HG03159 (cell line): ENCODE measurements around the gene KCNJ18.
"Not testable (repeated sequence)": the region's sequence is repeated elsewhere in the genome, so short reads cannot be mapped to it uniquely, and the experiment has no call there.

Source experiments
- ATAC-seq: cut with Tn5 transposase; IDR thresholded peaks from one replicate; pipeline ENCODE4 v1.9.1; 2021; ENCODE audit warnings: mild to moderate bottlenecking, moderate library complexity; ENCODE audit not compliant: unreplicated experiment

Gene KCNJ18

DNA sequence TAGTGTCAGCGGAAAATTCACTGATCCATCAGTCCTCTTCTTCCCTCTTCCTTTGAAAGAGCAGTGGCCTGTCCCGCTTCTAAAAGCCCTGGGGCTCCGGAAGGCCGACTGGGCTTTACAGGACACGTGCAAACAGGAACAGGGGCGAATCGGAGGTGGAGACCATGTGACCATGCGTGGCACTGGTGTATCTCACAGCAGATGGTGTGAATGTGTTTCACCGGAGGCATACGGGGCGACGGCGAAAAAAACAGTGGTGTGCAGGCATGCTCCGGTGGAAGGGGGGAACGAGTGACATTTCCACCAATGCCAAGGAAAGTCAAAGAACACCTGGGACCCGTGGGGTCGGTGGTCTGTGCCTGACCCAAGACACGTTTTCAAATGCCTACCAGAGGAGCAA lies 8.4 kb upstream of the KCNJ18 start:
- ATAC-seq, result not testable (repeated sequence)

DNA sequence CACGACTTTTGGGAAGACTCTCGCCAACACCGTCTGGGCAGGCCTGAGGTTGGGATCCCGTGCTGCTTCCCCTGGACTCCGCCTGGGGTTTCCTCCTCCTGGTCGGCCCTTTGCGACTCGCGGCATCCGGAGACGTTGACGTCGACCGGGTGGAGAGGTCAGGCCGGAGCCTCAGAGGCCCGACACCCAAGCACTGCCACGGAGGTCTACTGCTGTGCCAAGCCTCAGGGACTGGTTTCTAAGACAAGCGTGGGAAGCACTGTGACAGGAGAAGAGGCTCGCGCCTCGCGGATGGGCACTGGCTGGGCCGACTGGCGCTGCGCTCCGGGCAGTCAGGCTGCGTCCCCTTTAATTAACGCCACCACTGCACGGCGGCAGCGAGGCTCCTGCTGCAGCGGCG lies 7.9 kb upstream of the KCNJ18 start:
- not testable (repeated sequence) for ATAC-seq

DNA sequence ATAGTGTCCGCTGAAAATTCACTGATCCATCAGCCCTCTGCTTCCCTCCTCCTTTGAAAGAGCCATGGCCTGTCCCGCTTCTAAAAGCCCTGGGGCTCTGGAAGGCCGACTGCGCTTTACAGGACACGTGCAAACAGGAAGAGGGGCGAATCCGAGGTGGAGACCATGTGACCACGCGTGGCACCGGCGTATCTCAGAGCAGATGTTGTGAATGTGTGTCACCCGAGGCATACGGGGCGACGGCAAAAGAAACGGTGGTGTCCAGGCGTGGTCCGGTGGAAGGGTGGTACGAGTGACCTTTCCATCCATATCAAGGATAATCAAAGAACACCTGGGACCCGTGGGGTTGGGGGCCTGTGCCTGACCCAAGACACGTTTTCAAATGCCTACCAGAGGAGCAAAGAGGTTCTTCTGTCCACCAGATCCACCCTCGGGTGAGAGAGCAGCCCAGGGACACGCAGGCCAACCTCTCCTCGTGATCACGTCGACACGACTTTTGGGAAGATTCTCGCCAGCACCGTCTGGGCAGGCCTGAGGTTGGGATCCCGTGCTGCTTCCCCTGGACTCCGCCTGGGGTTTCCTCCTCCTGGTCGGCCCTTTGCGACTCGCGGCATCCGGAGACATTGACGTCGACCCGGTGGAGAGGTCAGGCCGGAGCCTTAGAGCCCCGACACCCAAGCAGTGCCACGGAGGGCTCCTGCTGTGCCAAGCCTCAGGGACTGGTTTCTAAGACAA lies 7.1 kb upstream of the KCNJ18 start:
- ATAC-seq, result not testable (repeated sequence)

DNA sequence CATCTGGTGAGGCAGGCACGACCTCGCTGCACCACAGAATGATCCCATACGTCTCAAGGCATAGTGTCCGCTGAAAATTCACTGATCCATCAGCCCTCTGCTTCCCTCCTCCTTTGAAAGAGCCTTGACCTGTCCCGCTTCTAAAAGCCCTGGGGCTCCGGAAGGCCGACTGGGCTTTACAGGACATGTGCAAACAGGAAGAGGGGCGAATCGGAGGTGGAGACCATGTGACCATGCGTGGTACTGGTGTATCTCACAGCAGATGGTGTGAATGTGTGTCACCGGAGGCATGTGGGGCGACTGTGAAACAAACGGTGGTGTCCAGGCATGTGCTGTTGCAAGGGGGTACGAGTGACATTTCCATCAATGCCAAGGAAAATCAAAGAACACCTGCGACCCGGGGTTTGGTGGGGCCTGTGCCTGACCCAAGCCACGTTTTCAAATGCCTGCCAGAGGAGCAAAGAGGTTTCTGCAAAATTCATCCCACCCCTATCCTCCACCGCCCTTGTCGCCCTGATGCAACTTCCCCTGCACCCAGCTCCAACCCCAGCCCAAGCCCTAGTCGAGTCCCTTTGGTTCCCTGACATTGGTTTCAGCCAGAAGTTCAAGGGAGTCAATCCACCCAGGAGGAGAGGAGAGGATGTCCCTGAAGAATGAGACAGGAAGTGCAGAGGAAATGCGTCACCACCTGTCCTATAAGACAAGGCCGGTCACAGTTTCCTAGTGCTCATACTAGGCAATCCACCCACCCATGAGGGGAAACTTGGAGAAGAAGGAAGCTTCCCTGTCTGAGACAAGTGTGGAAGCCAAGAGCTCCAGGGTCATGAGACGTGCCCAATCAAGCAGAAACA lies 5.9 kb upstream of the KCNJ18 start:
- ATAC-seq, result no peak

DNA sequence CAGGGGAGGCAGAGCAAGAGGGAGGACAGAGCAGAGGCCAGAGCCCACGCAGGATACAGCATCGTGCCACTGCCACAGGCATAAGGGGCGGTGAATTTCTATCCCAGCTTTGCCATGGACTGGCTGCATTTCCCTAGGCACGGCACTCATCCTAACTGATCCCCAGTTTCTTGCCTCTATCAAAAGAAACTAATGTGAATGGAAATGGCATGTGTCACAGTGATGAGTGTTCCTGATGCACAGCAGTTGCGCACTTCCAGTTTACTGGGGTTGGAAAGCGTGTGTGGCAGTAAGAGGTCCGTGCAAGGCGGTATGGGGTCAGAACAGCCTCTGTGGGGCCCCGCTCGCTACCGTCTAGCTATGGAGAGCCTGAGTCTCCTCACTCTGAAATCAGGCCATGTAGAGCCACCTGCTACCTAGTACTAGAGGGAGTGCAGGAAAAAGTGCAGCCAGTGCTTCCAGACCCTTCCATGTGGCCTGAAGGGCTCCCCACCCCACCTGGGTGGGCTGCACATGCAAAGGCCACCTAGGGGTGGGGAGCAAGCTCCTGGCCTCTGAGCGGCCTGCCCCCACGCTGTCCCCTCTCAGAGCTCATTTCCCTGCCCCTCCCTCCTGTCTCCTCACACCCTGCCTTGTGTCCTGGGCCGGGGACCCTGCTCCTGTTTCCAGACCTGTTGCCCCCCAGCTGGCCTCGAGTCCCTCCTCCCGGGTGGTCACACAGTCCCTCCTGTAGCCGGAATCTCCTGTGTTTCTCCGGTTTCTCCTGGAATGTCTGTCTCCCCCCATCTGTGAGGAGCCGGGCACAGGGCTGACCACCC lies 5.0 kb upstream of the KCNJ18 start:
- no peak for ATAC-seq

DNA sequence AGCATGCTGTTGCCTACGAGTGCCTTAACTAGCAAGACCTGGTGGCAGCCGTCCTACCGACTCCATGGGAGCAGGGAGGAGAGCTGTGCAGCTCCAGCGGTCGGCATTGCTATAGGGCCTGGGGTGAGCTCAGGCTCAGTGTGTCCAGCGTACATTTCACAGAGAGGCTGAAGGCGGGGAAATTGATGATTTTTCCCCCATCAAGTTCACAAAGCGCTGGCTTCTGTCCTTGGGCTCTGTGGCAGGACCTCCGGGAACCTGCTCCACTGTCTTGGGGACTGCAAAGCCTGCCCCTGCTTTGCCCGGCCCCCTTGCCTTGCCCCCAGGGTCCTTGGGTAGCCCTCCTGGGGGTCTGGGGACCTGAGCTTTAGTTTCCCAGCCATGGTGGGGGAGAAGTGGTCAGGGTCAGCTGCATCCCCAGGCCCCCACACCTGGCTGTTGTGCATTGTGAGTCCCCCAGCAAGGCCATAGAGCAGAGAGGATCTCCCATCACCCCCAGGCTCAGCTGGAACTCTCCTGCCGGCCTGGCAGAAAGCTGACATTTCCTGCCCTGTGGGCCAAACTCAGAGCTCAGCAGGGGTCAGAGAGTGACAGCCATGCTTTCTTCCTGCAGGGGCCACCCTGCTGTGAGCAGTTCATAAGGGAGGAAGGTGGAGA lies 3.9 kb upstream of the KCNJ18 start:
- ATAC-seq, result no peak

DNA sequence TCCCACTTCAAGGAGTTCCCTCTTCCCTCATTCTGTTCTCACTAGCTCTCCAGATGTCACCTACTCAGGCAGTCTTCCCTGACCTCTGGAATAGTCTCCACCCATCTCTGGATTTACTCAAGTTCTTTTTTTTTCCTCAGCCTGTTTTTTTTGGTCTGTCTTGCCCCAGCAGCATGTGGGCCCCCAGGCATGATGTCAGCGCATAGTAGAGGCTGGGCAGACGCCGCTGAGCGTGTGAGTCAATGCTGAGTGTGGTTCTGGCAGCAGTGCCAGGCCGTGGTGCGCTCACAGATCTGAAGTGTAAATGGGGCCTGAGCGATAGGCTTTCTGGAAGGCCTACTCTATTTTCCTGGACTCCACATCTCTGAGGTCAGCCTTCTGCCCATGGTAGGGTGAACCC lies 2.7 kb upstream of the KCNJ18 start:
- no peak for ATAC-seq

DNA sequence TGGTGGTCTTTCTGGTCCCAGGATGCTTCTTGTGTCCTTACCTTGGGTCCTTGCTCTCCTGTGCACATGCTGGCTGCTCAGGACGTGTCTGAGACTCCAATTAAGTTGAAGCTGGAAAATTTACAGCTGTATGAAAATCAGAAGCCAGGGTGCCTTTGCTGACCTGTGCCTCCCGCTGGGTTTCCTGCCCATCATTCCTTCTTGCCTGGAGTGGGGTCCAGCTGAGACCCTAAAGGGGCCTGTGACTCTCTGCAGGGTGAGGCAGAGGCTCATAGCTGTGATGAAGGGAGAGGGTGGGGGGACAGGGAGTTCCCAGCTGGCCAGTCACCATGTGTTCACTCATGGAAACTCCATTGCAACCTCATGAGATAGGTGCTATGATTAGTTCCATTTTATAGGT lies 1.5 kb upstream of the KCNJ18 start:
- not testable (repeated sequence) for ATAC-seq

DNA sequence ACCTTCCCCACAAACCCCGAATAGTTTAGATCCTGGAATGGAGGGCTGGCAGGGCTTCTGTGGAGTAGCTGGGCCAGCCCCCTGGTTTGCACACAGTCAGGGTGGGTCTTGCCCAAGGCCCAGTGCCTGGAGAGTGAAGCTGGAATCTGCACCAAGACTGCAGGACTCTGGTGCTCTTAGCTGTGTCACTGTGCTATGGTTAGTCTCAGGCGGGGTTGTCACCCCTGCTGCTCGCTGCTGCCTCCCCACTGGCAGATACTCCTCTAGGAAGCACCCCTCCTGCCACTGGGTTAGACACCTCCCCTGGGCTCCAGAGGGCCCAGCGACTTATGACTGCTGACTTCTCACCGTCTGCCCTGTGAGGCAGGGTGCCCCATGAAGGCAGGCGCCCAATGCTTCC lies 842 bp upstream of the KCNJ18 start:
- ATAC-seq, result not testable (repeated sequence)

DNA sequence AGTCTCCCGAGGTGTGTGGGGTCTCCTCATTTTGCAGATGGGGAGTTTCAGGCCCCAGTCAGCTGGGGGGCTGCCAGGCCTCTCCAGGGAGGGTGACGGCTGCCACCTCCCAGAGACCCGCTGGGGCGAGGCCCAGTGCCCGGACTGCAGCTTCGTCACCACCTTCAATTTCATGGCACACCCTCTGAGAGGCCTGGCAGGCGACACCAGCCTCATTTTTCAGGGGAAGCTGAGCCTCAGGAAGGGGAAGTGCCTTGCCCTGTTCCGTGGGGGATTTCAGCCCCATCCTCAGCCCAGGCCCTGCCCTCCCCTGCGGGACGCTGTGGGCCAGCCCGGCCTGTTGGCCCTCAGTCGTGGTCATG lies 362 bp downstream of the KCNJ18 start:
- ATAC-seq, result not testable (repeated sequence)

DNA sequence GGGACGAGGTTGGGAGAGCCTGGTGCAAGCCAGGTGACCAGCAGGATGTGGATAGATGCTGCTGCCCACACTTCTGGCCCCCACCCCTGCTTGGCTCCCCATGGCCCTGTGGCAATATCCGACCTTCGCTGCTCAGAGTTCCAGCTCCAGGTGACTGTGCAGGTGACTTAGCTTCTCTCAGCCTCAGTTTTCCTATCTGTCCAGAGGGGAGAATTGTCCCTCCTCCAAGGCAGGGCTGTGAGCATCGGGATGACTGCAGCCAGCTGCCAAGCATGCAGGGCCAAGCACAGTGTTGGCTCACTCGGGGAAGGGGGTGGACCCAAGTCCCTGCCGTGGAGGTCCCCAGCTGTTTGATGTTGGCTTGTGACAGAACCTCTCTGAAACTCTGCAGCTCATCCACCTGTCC lies 1.1 kb downstream of the KCNJ18 start:
- not testable (repeated sequence) for ATAC-seq

DNA sequence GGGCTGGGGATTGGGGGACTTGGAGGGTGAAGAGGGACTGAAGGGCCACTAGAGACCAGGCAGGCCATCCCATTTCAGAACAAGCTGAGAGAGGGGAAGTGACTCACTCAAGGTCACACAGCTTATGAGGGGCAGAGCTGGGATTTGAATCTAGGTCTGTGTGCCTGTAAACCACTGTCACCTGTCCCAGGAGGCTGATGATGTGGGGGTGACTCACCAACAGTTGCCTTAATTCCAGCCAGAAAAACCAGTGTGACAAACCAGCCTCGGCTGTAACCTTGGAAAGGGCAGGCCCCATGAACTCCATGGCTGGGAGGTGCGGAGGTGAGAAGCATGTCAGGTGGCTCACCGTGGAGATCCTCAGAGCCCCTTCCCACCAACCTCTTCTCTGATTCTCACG lies 1.6 kb downstream of the KCNJ18 start:
- not testable (repeated sequence) for ATAC-seq

DNA sequence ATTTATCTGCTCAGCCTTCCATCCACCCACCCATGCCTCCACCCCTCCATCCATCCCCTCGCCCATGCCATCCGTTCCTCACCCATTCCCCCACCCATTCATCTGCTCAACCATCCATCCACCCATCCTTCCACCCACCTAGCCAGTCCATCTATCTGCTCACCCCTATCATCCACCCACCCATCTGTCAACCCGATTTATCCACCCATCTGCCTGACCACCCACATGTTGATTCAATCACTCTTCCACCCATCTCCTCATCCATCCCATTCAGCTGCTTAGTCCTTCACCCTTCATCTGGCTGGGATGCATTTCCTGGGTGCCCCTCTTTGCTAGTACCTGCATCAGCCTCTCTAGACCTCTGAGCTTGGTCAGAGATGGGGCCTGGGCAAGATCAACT lies 3.9 kb downstream of the KCNJ18 start:
- not testable (repeated sequence) for ATAC-seq

DNA sequence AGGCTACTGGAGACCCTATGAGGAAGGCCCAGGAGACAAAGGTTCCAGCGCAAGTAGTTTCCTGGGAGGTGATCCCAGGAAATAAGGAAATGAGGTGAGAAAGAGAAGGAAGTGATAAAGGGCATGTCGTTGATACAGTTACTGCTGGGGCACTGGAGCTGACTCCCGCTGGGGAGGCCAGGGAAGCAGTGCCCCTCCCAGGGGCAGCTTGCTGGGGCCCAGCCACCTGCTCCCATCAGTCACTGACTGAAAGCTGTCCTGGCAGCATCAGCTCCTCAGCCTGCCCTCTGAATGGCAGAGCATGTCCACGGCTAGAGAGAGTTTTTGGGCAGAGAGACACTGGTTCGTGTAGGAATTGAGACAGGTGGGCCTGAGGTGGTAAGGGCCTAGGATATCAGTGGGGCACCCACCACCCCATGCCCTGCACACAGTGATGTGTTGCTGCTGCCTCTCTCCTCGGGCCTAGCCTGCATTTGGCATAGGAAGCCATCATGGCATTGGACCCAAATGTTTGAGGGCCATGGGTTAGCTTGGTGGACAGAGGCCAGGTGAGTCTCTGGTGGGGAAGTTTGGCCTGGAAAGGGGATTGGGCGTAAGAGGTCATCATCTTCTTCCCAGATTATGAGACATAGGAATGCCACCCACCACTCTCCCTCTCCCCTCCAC lies 4.7 kb downstream of the KCNJ18 start:
- not testable (repeated sequence) for ATAC-seq

DNA sequence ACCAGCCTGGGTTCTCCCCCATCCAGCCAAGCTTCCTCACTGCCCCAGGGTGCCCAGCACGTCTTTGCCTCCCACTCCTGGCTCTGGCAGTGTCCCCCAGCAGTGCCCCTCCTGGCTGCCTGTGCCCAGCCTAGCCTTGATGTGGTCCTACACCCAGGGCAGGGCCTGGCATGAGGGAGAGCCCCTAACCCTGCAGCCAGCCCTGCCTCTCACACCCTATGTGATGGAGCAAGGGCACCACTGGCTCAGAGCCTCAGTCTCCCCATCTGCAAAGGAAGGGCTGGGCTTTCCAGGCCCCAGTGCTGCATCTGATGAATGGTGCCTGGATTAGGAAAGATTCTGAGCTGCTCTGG lies 5.2 kb downstream of the KCNJ18 start:
- ATAC-seq, result not testable (repeated sequence)

DNA sequence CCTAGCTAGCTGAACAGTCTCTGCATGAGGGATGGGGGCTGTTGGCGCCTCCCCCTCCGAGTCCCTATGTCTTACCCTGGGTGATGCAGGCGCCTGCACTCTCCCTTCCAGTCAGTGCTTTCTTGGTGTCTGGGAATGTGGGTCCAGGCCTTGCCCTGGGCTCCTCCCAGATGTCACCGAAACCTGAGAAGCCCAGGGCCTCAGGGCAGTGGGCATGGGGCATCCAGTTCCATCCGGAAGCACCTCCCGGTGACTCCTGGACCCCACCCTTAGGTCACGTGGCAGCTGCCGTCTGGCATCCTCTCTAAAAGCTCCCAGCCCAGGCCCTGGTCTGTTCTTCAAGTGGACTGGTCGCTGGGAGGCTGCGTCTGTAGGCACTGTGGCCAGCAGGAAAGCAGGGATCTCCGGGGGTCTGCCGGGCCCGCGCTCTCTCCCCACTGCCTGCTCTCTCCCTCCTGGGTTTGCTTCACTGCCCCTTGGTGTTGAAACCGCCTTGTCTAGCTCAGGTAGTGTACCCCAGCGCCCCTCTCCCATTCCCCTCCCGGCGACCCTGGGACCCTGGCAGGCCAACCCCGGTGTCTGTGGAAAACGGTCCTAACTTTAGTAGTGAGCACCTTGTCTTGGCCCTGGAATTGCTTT lies 6.2 kb downstream of the KCNJ18 start:
- ATAC-seq, result not testable (repeated sequence)

DNA sequence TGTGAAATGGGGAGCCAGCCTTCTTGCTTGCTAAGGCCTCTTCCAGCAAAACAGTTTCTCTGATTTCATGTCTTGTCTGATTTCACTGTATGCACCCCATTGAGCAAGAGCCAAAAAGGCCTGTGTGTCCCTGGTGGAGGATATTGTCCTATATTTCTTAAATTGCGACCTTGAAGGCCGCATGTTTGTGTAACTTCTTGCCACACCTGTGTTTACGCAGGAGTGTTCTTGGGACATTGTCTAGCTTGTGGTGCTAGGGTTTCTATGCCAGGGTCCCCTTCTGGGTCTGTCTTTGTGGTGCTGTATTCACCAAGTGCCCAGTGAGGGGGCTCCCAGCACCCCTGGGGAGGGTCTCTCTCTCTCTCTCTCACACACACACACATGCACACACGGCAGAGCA lies 6.8 kb downstream of the KCNJ18 start:
- not testable (repeated sequence) for ATAC-seq

DNA sequence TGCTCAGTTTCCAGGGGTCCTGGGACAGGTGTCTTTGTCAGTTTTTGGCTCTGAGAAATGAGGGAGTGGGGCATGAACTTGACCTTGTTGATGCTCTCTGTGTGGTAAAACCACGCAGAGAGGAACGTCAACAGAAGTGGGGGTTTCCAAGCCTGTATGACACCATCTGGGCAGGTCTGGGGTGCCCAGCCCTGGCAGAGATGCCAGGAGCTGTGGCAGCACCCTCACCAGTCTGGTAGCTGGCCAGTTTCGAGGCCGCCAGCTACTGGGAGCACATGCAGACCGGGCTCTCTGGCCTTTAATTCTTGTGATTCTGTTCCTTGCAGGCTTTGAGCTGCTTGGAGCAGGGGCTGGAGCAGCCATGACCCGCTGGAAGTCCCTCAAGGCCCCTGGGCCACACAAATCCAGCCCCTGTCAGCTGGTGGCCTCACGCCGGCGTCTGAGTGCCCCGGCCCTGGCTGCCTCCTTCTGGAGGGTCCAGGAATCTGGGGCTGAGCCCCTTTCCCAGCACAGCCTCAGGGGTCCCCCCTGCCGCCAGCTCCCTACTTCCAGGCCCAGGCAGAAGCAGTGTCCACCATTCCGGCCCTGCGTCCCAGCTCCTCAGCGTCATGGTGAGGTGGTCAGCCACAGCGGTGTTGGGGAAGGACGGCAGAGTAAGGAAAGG lies 7.4 kb downstream of the KCNJ18 start:
- ATAC-seq, result not testable (repeated sequence)

DNA sequence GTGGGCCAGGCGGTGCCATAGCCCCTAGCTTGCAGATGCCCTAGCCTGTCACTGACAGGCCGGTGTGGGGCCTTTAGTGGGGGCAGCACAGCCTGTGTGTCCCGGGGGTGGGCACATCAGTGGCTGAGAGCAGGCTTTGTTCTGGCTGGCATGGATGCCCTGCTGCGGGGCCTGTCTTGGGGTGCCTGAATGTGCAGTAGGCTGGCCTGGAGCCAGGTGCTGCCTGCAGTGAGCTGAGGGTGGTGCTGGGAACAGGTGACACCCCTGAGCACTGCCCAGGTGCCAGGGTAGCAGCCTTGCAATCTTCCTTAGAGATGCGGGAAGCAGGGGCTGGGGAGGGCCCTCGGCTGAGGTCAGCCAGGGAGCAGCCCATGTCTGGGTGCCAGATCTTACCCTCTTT lies 8.8 kb downstream of the KCNJ18 start:
- ATAC-seq, result not testable (repeated sequence)
